IMR-90 (cell line): ENCODE results near the gene MRPL32. TPM values are rescaled to one million over a fixed set of nuclear protein-coding genes. Genes with fewer than 3 reads are reported as not detected.

Experiments
- ATAC-seq: fragments of 200-7000 bp; cut with Tn5 transposase; 2 replicates; pipeline ENCODE4 v1.9.1; 2020; ENCODE audit warnings: low read depth, mild to moderate bottlenecking, moderate library complexity
- BruUV-seq: library from RNA; stranded (reverse); fragments of 400-500 nt; replicated peaks from 2 replicates; lab custom pipeline; 2021; lab: Mats Ljungman, UMichigan
- CTCF ChIA-PET: fragments of 300-600 bp; formaldehyde crosslinking; extraction: SDS; loops from one replicate; lab custom pipeline; 2021; ENCODE audit warnings: antibody characterized with exemption; lab: Yijun Ruan, JAX
- POLR2A ChIA-PET: fragments of 300-600 bp; sonication (Branson Sonifier 250); formaldehyde crosslinking; loops from one replicate; lab custom pipeline; 2022; ENCODE audit warnings: antibody characterized with exemption; ENCODE audit not compliant: unreplicated experiment; lab: Charles Lee
- DNase-seq: peaks from one replicate; pipeline ENCODE4 v3.0.0; 2013
- H2AFZ ChIP-seq: replicated peaks from 2 replicates; pipeline ENCODE3; 2013; ENCODE audit warnings: low read length, mild to moderate bottlenecking; ENCODE audit not compliant: poor library complexity
- H2AK5ac ChIP-seq: 2 replicates; pipeline ENCODE4 v1.6.1; 2013; ENCODE audit warnings: low read depth, low read length, inconsistent platforms
- H2AK9ac ChIP-seq: replicated peaks from 2 replicates; pipeline ENCODE3; 2013; ENCODE audit warnings: mild to moderate bottlenecking, low read depth, low read length, moderate library complexity; ENCODE audit not compliant: poor library complexity
- H2BK120ac ChIP-seq: 2 replicates; pipeline ENCODE4 v1.6.1; 2013; ENCODE audit warnings: low read depth, low read length, inconsistent platforms
- H2BK15ac ChIP-seq: 3 replicates; pipeline ENCODE4 v1.6.1; 2013; ENCODE audit warnings: low read depth, low read length, inconsistent platforms
- H2BK20ac ChIP-seq: 2 replicates; pipeline ENCODE4 v1.6.1; 2013; ENCODE audit warnings: low read depth, mild to moderate bottlenecking, inconsistent platforms, low read length, moderate library complexity
- H2BK5ac ChIP-seq: 2 replicates; pipeline ENCODE4 v1.6.1; 2013; ENCODE audit warnings: mild to moderate bottlenecking, low read depth, low read length, inconsistent platforms; ENCODE audit not compliant: poor library complexity, severe bottlenecking
- H3K14ac ChIP-seq: replicated peaks from 2 replicates; pipeline ENCODE4 v1.6.1; 2013; ENCODE audit warnings: low read depth, low read length, inconsistent platforms
- H3K18ac ChIP-seq: 2 replicates; pipeline ENCODE4 v1.6.1; 2013; ENCODE audit warnings: low read depth, low read length, control low read depth
- H3K23ac ChIP-seq: 2 replicates; pipeline ENCODE4 v1.6.1; 2013; ENCODE audit warnings: low read depth, low read length, inconsistent platforms
- H3K27ac ChIP-seq: 2 replicates; pipeline ENCODE4 v1.5.1; 2013; ENCODE audit warnings: mild to moderate bottlenecking, control low read depth, low read length; ENCODE audit not compliant: insufficient read depth
- H3K27me3 ChIP-seq: 2 replicates; pipeline ENCODE4 v1.6.1; 2013; ENCODE audit warnings: low read length; ENCODE audit not compliant: control insufficient read depth, insufficient read depth
- H3K36me3 ChIP-seq: 2 replicates; pipeline ENCODE4 v1.6.1; 2013; ENCODE audit warnings: low read length, mixed read lengths; ENCODE audit not compliant: control insufficient read depth, insufficient read depth
- H3K4ac ChIP-seq: 2 replicates; pipeline ENCODE4 v1.6.1; 2013; ENCODE audit warnings: low read depth, low read length, inconsistent platforms
- H3K4me1 ChIP-seq: 2 replicates; pipeline ENCODE4 v1.6.1; 2013; ENCODE audit warnings: low read length, mixed read lengths; ENCODE audit not compliant: control insufficient read depth, insufficient read depth
- H3K4me2 ChIP-seq: 2 replicates; pipeline ENCODE4 v1.6.1; 2013; ENCODE audit warnings: low read depth, mild to moderate bottlenecking, control low read depth, low read length, moderate library complexity
- H3K4me3 ChIP-seq: 2 replicates; pipeline ENCODE4 v1.5.1; 2013; ENCODE audit warnings: low read depth, mild to moderate bottlenecking, control low read depth, low read length, moderate library complexity; ENCODE audit not compliant: insufficient read depth
- H3K56ac ChIP-seq: 2 replicates; pipeline ENCODE4 v1.6.1; 2013; ENCODE audit warnings: low read length, inconsistent platforms; ENCODE audit not compliant: insufficient read depth; ENCODE audit errors: extremely low read depth
- H3K79me1 ChIP-seq, 2 experiments: 2 replicates each; pipeline ENCODE4 v1.6.1; 2013; ENCODE audit warnings: low read length in 2 of 2, inconsistent platforms in 1 of 2, low read depth in 1 of 2
- H3K9ac ChIP-seq: 2 replicates; pipeline ENCODE4 v1.6.1; 2013; ENCODE audit warnings: low read depth, low read length, control low read depth
- H3K9me1 ChIP-seq: 2 replicates; pipeline ENCODE4 v1.6.1; 2013; ENCODE audit warnings: low read length, inconsistent platforms; ENCODE audit not compliant: insufficient read depth
- H3K9me3 ChIP-seq: 2 replicates; pipeline ENCODE4 v1.6.1; 2013; ENCODE audit warnings: low read length; ENCODE audit not compliant: control insufficient read depth, insufficient read depth
- H4K20me1 ChIP-seq: 2 replicates; pipeline ENCODE4 v1.6.1; 2013; ENCODE audit warnings: low read length, inconsistent platforms; ENCODE audit not compliant: insufficient read depth
- H4K5ac ChIP-seq: 2 replicates; pipeline ENCODE4 v1.6.1; 2013; ENCODE audit warnings: mild to moderate bottlenecking, low read depth, low read length, control low read depth
- H4K8ac ChIP-seq, 2 experiments: 2 replicates each; pipeline ENCODE4 v1.6.1; 2013; ENCODE audit warnings: low read depth in 2 of 2, low read length in 2 of 2, control low read depth in 1 of 2, inconsistent platforms in 1 of 2
- H4K91ac ChIP-seq: 2 replicates; pipeline ENCODE4 v1.6.1; 2013; ENCODE audit warnings: low read depth, low read length, inconsistent platforms; ENCODE audit not compliant: insufficient read depth
- CHD1 ChIP-seq: IDR thresholded peaks from 2 replicates; pipeline ENCODE4 v1.6.1; 2012; ENCODE audit warnings: low read depth, low read length, improper control_type of control experiment
- FOS ChIP-seq: fragments of 150-350 bp; IDR thresholded peaks from 2 replicates; pipeline ENCODE4 v1.6.1; 2016; ENCODE audit warnings: low read depth, low read length
- MAZ ChIP-seq: IDR thresholded peaks from 2 replicates; pipeline ENCODE4 v1.6.1; 2012; ENCODE audit warnings: low read depth, mild to moderate bottlenecking, low read length, improper control_type of control experiment, moderate library complexity, borderline replicate concordance
- POLR2A ChIP-seq: IDR thresholded peaks from 2 replicates; pipeline ENCODE4 v1.6.1; 2012; ENCODE audit warnings: mild to moderate bottlenecking, low read depth, low read length
- RAD21 ChIP-seq: IDR thresholded peaks from 2 replicates; pipeline ENCODE4 v1.6.1; 2012; ENCODE audit warnings: low read length, improper control_type of control experiment
- RFX5 ChIP-seq: IDR thresholded peaks from 2 replicates; pipeline ENCODE4 v1.8.0; 2012; ENCODE audit warnings: low read depth, mild to moderate bottlenecking, low read length, moderate library complexity
- WGBS, 2 experiments: methylation state at CpG; one replicate each; pipeline versions ENCODE4 v1.1.5 to v1.1.7; 2013; ENCODE audit warnings: missing lambda C conversion rate in 2 of 2; ENCODE audit not compliant: insufficient read length in 1 of 2; ENCODE audit errors: extremely low coverage in 2 of 2; 5-methylcytosine and 5-hydroxymethylcytosine counted together
- dilution Hi-C: fragments of 300-500 bp; cut with HindIII; formaldehyde crosslinking; loops from one replicate; pipeline ENCODE4 v1.14.3; 2018; ENCODE audit warnings: low sequenced_read_pairs; ENCODE audit not compliant: unreplicated experiment
- in situ Hi-C: fragments of 300-500 bp; cut with MboI; formaldehyde crosslinking; loops from 3 replicates; pipeline ENCODE4 v1.14.3; 2019; ENCODE audit warnings: low sequenced_read_pairs, inconsistent platforms, mixed read lengths
- intact Hi-C: fragments of 100-400 bp; cut with micrococcal nuclease; formaldehyde crosslinking; loops from 2 replicates; pipeline ENCODE4 v1.10.0; 2022
- polyA plus RNA-seq, 3 experiments: library from polyadenylated mRNA; depleted of rRNA; stranded (reverse); fragments of >200 nt; gene quantifications; 2 replicates each; pipeline ENCODE4 v1.2.3, GENCODE V29; 2012; ENCODE audit warnings: low replicate concordance in 1 of 3
- total RNA-seq: library from RNA; depleted of rRNA; stranded (reverse); fragments of >200 nt; gene quantifications from 2 replicates; pipeline ENCODE4 v1.2.3, GENCODE V29; 2012
- TF ChIP-seq, protein P1 (sequence below): fragments of 150-350 bp; IDR thresholded peaks from 2 replicates; pipeline ENCODE4 v1.6.1; 2017; ENCODE audit warnings: mild to moderate bottlenecking, antibody characterized with exemption, low read length, low read depth

The MRPL32 gene
- total and polyA plus RNA-seq, 2 of the 4 experiments (the other 2 are of a cell fraction), result 42.3 to 75.3 TPM

DNA sequence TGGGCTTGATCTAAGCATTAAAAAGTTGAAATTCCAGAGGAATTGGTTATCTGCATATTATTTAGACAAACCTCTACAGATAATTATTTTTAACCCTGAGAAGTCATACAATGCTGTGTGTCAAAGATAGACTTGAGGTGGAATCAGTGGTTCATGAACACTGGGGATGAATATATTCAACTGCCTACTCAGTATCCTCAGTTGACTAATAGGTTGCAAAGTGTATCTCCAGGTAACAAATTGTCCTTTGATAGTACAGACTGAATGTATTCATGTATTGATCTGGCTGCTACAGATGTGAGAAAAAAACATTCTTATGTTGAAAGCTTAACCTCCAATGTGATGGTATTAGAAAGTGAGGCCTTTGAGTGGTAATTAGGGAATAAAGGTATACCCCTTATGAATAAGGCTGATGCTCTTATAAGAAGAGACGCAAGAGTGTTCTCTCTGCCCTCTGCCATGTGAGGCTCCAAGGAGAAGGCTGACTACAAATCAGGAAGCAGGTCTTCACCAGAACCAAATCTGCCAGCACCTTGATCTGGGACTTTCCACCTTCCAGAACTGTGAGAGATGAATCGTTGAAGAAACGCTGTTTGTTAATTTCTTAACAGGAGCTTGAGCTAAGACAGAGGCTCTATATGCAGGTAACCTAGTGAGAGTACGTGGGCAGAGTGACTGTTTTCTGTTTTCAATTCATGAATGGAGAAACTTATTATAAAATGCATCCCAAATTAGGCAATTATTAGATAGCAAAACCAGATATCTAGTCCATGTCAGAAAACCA lies 7.5 kb downstream of the MRPL32 start:
- no TSS peak for BruUV-seq
- no peak overlapping the region for H3K4me3 ChIP-seq

More for the DNA sequence above, 7.5 kb downstream of the MRPL32 start:
- Histone ChIP-seq H3K23ac (no peak overlapping the region), H3K27ac (no peak overlapping the region), H2BK5ac (no peak overlapping the region), H4K5ac (no peak overlapping the region), H3K18ac (no peak overlapping the region), H4K8ac (no peak overlapping the region), H2AK5ac (no peak overlapping the region), H2BK20ac (no peak overlapping the region), H2BK120ac (no peak overlapping the region), H3K9me1 (no peaks in the 10 kb centered on the region), H4K20me1 (no peaks in the 10 kb centered on the region), H3K9me3 (no peaks in the 10 kb centered on the region), H4K91ac (no peak overlapping the region), H3K14ac (no peak overlapping the region), H3K79me1 (peaks cover 13% of the 10 kb centered on the region in 2 experiments), H3K4ac (no peak overlapping the region), H2BK15ac (no peak overlapping the region), H2AK9ac (no peak overlapping the region), H2AFZ (no peak overlapping the region), H3K4me1 (no peaks in the 10 kb centered on the region), H3K9ac (no peak overlapping the region), H3K56ac (no peak overlapping the region), H3K36me3 (peaks cover 12% of the 10 kb centered on the region), H3K4me2 (no peak overlapping the region), H3K27me3 (no peaks in the 10 kb centered on the region)
- intact Hi-C loops, result loop anchor here (2.0 to 10.0 kb wide), 5 partner anchors 168 to 898 kb away; partner anchors contain the start of gene STK17A
- TF ChIP-seq, protein P1, sequence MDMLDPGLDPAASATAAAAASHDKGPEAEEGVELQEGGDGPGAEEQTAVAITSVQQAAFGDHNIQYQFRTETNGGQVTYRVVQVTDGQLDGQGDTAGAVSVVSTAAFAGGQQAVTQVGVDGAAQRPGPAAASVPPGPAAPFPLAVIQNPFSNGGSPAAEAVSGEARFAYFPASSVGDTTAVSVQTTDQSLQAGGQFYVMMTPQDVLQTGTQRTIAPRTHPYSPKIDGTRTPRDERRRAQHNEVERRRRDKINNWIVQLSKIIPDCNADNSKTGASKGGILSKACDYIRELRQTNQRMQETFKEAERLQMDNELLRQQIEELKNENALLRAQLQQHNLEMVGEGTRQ, result no peak
- no peak for TF ChIP-seq FOS
- no peak for TF ChIP-seq CHD1
- TF ChIP-seq MAZ, result no peak
- no peak for TF ChIP-seq RAD21
- TF ChIP-seq RFX5, result no peak
- no peak for TF ChIP-seq POLR2A
- in situ Hi-C loops, result loop anchor here (5.0 to 25.0 kb wide), 3 partner anchors 323 to 898 kb away; partner anchors contain the start of gene COA1
- DNase-seq, result no peak
- WGBS, 2 experiments, result no CpG with 5 or more reads among the region's 4 CpGs
- ATAC-seq, result no peak
- POLR2A ChIA-PET, result no interaction called here
- dilution Hi-C loops, result loop anchor here (25.0 kb wide), 1 partner anchor 298 kb away; no protein-coding TSS in a partner anchor
- CTCF ChIA-PET, result no interaction called here
